ENCODE measurements around the gene BRD7.

The BRD7 gene

GRCh38 chr16:50368410-50369132, at the start of gene BRD7:
BRD7 (minus strand) TSS chr16:50368988; CDS start chr16:50368774, 214 bp downstream.
- peak; percentile 37 for DNase-seq
- in situ Hi-C loops (cut with MboI; ENCODE audit: low pct_unique_long_range_greater_than_20kb, low sequenced_read_pairs), result no loop called here

- in situ Hi-C loops (cut with MboI; ENCODE audit: low pct_unique_long_range_greater_than_20kb, low sequenced_read_pairs), result no loop called here
- DNase-seq, result no peak
Observed at GRCh38 chr16:50416388-50416787, 47.6 kb upstream of the BRD7 start.

- no peak for DNase-seq
- in situ Hi-C loops (cut with MboI; ENCODE audit: low pct_unique_long_range_greater_than_20kb, low sequenced_read_pairs), result no loop called here
Observed at GRCh38 chr16:50414152-50414551, 45.4 kb upstream of the BRD7 start.

GRCh38 chr16:50411034-50411433, 42.2 kb upstream of the BRD7 start:
- DNase-seq, result no peak
- in situ Hi-C loops (cut with MboI; ENCODE audit: low pct_unique_long_range_greater_than_20kb, low sequenced_read_pairs), result no loop called here

GRCh38 chr16:50408001-50408561, 39.3 kb upstream of the BRD7 start:
- in situ Hi-C loops (cut with MboI; ENCODE audit: low pct_unique_long_range_greater_than_20kb, low sequenced_read_pairs), result no loop called here
- no peak for DNase-seq

- in situ Hi-C loops (cut with MboI; ENCODE audit: low pct_unique_long_range_greater_than_20kb, low sequenced_read_pairs), result no loop called here
Observed at GRCh38 chr16:50407351-50407750, 38.6 kb upstream of the BRD7 start.

GRCh38 chr16:50403491-50403890, 34.7 kb upstream of the BRD7 start:
- in situ Hi-C loops (cut with MboI; ENCODE audit: low pct_unique_long_range_greater_than_20kb, low sequenced_read_pairs), result no loop called here
- no peak for DNase-seq

More at GRCh38 chr16:50407351-50407750, 38.6 kb upstream of the BRD7 start:
- DNase-seq, result no peak

- in situ Hi-C loops (cut with MboI; ENCODE audit: low pct_unique_long_range_greater_than_20kb, low sequenced_read_pairs), result no loop called here
- no peak for DNase-seq
Observed at GRCh38 chr16:50402298-50402895, 33.6 kb upstream of the BRD7 start.

- in situ Hi-C loops (cut with MboI; ENCODE audit: low pct_unique_long_range_greater_than_20kb, low sequenced_read_pairs), result no loop called here
- DNase-seq, result no peak
Observed at GRCh38 chr16:50401355-50401754, 32.6 kb upstream of the BRD7 start.

- in situ Hi-C loops (cut with MboI; ENCODE audit: low pct_unique_long_range_greater_than_20kb, low sequenced_read_pairs), result no loop called here
- DNase-seq, result no peak
Observed at GRCh38 chr16:50400967-50401348, 32.2 kb upstream of the BRD7 start.

- no peak for DNase-seq
- in situ Hi-C loops (cut with MboI; ENCODE audit: low pct_unique_long_range_greater_than_20kb, low sequenced_read_pairs), result no loop called here
Observed at GRCh38 chr16:50400312-50400966, 31.7 kb upstream of the BRD7 start.

- no peak for DNase-seq
- in situ Hi-C loops (cut with MboI; ENCODE audit: low pct_unique_long_range_greater_than_20kb, low sequenced_read_pairs), result loop anchor here (25.0 kb wide), 2 partner anchors 263 to 413 kb away; no protein-coding TSS in a partner anchor
Observed at GRCh38 chr16:50399411-50399810, 30.6 kb upstream of the BRD7 start.

GRCh38 chr16:50398336-50398735, 29.5 kb upstream of the BRD7 start:
- in situ Hi-C loops (cut with MboI; ENCODE audit: low pct_unique_long_range_greater_than_20kb, low sequenced_read_pairs), result loop anchor here (25.0 kb wide), 2 partner anchors 264 to 414 kb away; no protein-coding TSS in a partner anchor
- DNase-seq, result no peak

- DNase-seq, result no peak
- in situ Hi-C loops (cut with MboI; ENCODE audit: low pct_unique_long_range_greater_than_20kb, low sequenced_read_pairs), result loop anchor here (25.0 kb wide), 2 partner anchors 265 to 415 kb away; no protein-coding TSS in a partner anchor
Observed at GRCh38 chr16:50396761-50397535, 28.2 kb upstream of the BRD7 start.

GRCh38 chr16:50395763-50396710, 27.2 kb upstream of the BRD7 start:
- in situ Hi-C loops (cut with MboI; ENCODE audit: low pct_unique_long_range_greater_than_20kb, low sequenced_read_pairs), result loop anchor here (25.0 kb wide), 2 partner anchors 266 to 416 kb away; no protein-coding TSS in a partner anchor
- DNase-seq, result no peak

GRCh38 chr16:50393858-50394802, 25.3 kb upstream of the BRD7 start:
- DNase-seq, result no peak
- in situ Hi-C loops (cut with MboI; ENCODE audit: low pct_unique_long_range_greater_than_20kb, low sequenced_read_pairs), result loop anchor here (25.0 kb wide), 2 partner anchors 268 to 418 kb away; no protein-coding TSS in a partner anchor

GRCh38 chr16:50393416-50393815, 24.6 kb upstream of the BRD7 start:
- DNase-seq, result no peak
- in situ Hi-C loops (cut with MboI; ENCODE audit: low pct_unique_long_range_greater_than_20kb, low sequenced_read_pairs), result loop anchor here (25.0 kb wide), 2 partner anchors 269 to 419 kb away; no protein-coding TSS in a partner anchor

All from KBM-7 (cell line).